ENCODE measurements around the gene TYW1. TPM values are rescaled to one million over a fixed set of nuclear protein-coding genes. Genes with fewer than 3 reads are reported as not detected.
"Not testable (repeated sequence)": the region's sequence is repeated elsewhere in the genome, so short reads cannot be mapped to it uniquely, and the experiment has no call there.

The TYW1 gene
- total RNA-seq, 1 donor from 2014 or later = 26.1 TPM

DNA sequence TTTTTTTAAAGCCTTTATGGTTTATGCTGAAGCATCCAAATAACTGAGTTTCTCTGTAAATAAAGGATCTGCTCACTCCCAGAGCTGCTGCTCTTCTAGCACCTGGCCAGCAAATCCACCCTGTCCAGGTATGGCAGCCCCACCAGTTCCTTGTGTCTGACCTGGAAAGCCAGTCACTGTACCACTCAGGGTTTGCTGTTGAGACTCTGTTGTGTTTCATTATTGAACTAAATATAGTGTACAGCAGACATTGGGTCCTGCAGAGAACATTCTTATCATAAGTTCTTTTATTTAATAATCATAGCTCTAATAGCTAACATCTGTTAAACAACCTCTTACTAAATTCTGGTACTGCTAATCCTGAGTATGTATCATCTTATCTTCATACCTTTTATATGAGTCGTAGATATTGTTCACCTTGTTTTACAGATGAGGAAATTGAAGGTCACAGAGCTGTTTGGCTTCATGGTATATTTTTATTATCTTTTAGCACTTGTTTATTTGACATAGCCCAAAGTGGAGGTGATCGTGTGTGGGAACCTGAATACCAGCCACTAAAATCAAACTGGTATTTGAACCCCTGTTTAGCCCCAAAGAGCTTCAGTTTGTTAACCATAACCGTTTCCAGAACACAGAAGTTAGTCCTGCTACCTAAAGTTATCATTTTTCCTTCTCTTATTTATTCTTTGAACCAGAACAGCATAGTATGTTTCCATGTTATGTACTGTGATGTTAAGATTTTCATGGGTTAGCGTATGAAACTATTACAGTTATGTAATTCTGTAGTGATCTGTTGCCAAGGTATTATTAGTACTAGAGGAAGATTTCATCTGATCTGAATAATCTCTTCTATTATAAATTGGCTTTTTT lies 139.2 kb downstream of the TYW1 start:
- H3K4me1 Mint-ChIP-seq; POLR2A ChIA-PET; CTCF ChIA-PET; H3K27ac Mint-ChIP-seq; ATAC-seq (ENCODE audit: low read depth); H3K9me3 Mint-ChIP-seq; DNase-seq; intact Hi-C loops (cut with micrococcal nuclease); H3K27me3 Mint-ChIP-seq; H3K4me3 Mint-ChIP-seq: not testable (repeated sequence)
- peaks cover 16% of the 10 kb centered on the region for H3K36me3 Mint-ChIP-seq (ENCODE audit: low read depth)

DNA sequence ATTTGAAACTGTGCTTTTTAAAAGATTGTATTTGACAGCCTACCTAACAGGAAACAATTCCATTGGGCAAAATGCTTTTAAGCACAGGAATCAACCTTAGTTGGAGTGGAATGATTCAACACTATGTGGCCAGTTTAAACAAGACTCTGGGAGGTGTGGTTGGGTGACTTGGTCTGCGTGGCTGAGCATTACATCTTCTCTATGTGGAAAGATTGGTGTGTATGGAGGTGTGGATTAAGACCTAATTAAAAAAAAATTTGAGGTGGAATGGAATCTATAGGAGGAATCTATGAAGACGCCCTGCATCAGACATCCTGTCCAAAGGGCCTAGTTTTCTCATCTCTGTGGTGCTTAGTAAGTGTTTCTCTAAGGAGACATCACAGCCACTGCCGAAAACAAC lies 140.9 kb downstream of the TYW1 start:
- H3K27ac Mint-ChIP-seq; H3K4me3 Mint-ChIP-seq; CTCF ChIA-PET; intact Hi-C loops (cut with micrococcal nuclease); H3K4me1 Mint-ChIP-seq; POLR2A ChIA-PET; H3K9me3 Mint-ChIP-seq; ATAC-seq (ENCODE audit: low read depth); H3K27me3 Mint-ChIP-seq; DNase-seq: not testable (repeated sequence)
- peaks cover 16% of the 10 kb centered on the region for H3K36me3 Mint-ChIP-seq (ENCODE audit: low read depth)

DNA sequence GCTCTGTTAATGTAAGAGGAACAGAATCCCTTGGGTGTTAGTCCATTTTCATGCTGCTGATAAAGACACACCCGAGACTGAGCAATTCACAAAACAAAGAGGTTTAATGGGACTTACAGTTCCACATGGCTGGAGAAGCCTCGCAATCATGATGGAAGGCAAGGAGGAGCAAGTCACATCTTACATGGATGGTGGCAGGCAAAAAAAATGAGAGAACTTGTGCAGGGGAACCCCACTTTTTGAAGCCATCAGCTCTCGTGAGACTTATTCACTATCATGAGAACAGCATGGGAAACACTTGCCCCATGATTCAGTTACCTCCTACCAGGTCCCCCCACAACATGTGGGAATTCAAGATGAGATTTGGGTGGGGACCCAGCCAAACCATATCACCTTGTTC lies 143.2 kb downstream of the TYW1 start:
- CTCF ChIA-PET; H3K9me3 Mint-ChIP-seq; intact Hi-C loops (cut with micrococcal nuclease); POLR2A ChIA-PET; H3K4me1 Mint-ChIP-seq; H3K27me3 Mint-ChIP-seq; H3K27ac Mint-ChIP-seq; ATAC-seq (ENCODE audit: low read depth); H3K4me3 Mint-ChIP-seq; DNase-seq: not testable (repeated sequence)
- peaks cover 12% of the 10 kb centered on the region for H3K36me3 Mint-ChIP-seq (ENCODE audit: low read depth)

DNA sequence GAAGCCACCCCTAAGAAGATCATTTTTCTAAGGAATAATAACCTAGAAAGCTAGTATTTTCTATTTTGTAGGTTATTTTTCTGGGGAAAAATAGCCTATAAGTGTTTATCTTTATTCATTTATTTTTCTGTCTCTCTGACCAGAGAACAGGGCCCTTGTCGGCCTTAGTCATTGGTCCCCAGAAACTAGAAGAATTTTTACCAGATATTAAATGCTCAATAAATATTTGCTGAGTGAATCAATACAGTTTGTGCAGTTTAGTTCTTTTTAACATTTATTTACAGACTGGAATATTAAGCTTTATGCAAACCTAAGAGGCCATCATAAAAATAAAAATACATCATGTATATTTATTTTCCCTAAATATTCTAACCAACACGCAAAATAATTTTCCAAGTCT lies 144.4 kb downstream of the TYW1 start:
- POLR2A ChIA-PET; H3K27ac Mint-ChIP-seq; intact Hi-C loops (cut with micrococcal nuclease); H3K27me3 Mint-ChIP-seq; H3K9me3 Mint-ChIP-seq; H3K4me1 Mint-ChIP-seq; ATAC-seq (ENCODE audit: low read depth); H3K4me3 Mint-ChIP-seq; DNase-seq; CTCF ChIA-PET: not testable (repeated sequence)
- H3K36me3 Mint-ChIP-seq (ENCODE audit: low read depth) = peaks cover 11% of the 10 kb centered on the region

DNA sequence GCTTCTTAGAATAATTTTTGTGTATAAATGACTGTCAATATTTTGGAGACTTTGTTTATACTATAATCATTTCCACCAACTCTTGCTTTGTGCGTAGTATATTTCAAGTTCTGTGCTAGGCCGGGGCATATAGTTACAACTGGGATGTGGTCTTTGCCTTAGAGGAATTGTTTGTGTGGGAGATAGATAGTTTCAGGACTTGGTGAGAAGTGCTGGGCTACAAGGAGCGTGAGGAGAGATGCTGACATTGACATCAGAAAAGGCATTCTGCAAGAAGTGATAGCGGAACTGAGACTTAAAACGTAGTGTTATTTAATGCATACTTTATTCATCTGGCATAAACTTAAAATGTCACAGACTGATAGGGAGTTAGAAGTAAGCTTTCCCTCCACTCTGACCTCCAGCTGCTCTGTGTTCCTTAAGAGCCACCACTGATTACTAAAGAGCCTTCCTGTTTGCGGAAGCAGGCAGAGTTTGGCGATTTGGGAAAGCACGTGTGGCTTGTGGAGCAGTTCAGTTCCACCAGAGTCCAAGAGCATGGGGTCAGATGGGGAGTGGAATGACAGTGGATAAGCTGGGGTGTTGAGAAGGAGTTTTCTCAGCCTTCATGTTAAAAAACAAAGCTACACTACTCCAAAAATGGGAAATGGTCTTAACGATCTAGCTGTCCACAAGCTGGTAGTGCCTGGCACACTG lies 146.6 kb downstream of the TYW1 start:
- H3K27ac Mint-ChIP-seq; H3K4me1 Mint-ChIP-seq; H3K9me3 Mint-ChIP-seq; DNase-seq; CTCF ChIA-PET; ATAC-seq (ENCODE audit: low read depth); H3K4me3 Mint-ChIP-seq; intact Hi-C loops (cut with micrococcal nuclease); H3K27me3 Mint-ChIP-seq: not testable (repeated sequence)
- H3K36me3 Mint-ChIP-seq (ENCODE audit: low read depth) = peaks cover 22% of the 10 kb centered on the region
- POLR2A ChIA-PET = interaction anchor here (0.7 kb wide), 1 partner anchor 131 kb away, joined by 3 read pairs; no protein-coding TSS in a partner anchor

DNA sequence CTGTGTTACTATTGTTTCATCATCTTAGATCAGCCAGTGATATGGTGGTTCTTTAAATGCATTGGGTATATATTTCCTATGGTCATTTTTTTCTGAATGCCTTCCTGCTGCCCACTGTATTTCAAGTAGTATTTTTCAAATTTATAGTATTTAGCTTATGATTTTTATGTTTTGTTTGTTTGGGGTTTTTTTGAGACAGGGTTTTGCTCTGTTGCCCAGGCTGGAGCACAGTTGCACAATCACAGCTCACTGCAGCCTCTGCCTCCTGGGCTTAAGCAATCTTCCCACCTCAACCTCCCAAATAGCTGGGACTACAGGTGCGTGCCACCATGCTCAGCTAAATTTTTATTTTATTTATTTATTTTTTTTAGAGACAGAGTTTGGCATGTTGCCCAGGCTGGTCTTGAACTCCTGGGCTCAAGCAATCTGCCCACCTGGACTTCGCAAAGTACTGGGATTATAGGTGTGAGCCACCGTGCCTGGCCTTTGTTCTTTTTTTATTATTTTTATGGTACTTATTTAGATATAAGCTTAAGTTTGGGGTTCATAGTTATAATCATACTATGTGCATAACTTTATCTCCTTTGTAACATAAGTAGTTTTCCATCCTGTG lies 149.1 kb downstream of the TYW1 start:
- intact Hi-C loops (cut with micrococcal nuclease); POLR2A ChIA-PET; H3K4me1 Mint-ChIP-seq; ATAC-seq (ENCODE audit: low read depth); CTCF ChIA-PET; H3K27ac Mint-ChIP-seq; H3K27me3 Mint-ChIP-seq; H3K4me3 Mint-ChIP-seq; H3K9me3 Mint-ChIP-seq; DNase-seq: not testable (repeated sequence)
- H3K36me3 Mint-ChIP-seq (ENCODE audit: low read depth) = peaks cover 16% of the 10 kb centered on the region

DNA sequence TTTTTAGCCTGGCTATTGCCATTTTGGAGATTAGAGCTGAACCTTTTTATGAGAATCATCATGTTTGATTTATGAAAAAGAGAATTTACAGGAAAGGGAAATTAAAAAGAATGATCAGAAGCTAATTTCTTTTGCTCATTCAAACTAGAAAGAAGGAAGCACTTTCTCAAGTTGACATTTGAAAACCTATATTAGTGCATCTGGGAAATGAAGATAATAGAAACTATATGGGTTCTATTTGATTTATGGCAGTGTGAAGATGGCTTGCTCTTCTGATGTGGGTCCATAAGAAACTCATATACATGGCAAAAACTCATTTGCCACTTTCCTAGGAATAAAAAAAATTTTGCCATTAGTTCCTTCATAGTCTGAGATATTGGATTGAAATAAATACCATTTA lies 152.5 kb downstream of the TYW1 start:
- POLR2A ChIA-PET; ATAC-seq (ENCODE audit: low read depth); CTCF ChIA-PET; H3K27ac Mint-ChIP-seq; intact Hi-C loops (cut with micrococcal nuclease); H3K27me3 Mint-ChIP-seq; H3K4me1 Mint-ChIP-seq; H3K4me3 Mint-ChIP-seq; DNase-seq; H3K9me3 Mint-ChIP-seq: not testable (repeated sequence)
- peaks cover 23% of the 10 kb centered on the region for H3K36me3 Mint-ChIP-seq (ENCODE audit: low read depth)

DNA sequence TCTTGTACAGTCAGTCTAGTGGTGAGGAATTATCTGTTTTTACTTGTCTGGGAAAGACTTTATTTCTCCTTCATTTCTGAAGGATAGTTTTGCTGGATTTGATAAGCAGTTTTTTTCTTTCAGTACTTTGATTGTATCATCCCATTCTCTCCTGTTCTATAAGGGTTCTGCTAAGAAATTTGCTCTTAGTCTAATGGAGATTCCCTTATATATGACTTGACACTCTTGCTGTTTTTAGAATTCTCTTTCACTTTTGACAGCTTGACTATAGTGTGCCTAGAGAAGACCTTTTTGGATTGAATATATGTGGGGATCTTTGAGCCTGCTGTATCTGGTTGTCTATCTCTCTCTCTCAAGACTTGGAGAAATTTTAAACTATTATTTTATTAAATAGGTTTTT lies 157.7 kb downstream of the TYW1 start:
- POLR2A ChIA-PET; intact Hi-C loops (cut with micrococcal nuclease); ATAC-seq (ENCODE audit: low read depth); H3K4me3 Mint-ChIP-seq; DNase-seq; CTCF ChIA-PET; H3K4me1 Mint-ChIP-seq; H3K27me3 Mint-ChIP-seq; H3K9me3 Mint-ChIP-seq; H3K27ac Mint-ChIP-seq: not testable (repeated sequence)
- peaks cover 34% of the 10 kb centered on the region for H3K36me3 Mint-ChIP-seq (ENCODE audit: low read depth)

DNA sequence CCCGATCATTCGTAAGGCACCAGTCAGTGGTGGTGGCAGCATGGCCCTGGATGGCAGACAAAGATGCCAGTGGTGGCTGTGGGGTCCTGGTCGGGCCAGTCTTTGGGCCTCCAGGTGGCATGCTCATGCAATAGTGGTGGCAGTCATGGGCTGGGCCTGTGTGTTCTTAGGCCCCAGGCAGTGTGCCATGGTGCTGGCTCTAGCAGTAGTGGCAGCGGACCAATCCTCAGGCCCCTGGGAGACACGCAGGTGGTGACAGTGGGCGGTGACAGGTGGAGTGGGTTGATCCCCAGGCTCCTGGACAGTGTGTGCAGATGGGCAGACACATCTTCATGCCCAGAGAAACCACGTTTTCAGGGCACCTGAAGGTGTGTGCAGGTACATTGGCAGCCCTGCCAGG lies 159.4 kb downstream of the TYW1 start:
- peaks cover 34% of the 10 kb centered on the region for H3K36me3 Mint-ChIP-seq (ENCODE audit: low read depth)
- H3K27me3 Mint-ChIP-seq; POLR2A ChIA-PET; H3K27ac Mint-ChIP-seq; H3K9me3 Mint-ChIP-seq; DNase-seq; ATAC-seq (ENCODE audit: low read depth); CTCF ChIA-PET; H3K4me1 Mint-ChIP-seq; H3K4me3 Mint-ChIP-seq; intact Hi-C loops (cut with micrococcal nuclease): not testable (repeated sequence)

DNA sequence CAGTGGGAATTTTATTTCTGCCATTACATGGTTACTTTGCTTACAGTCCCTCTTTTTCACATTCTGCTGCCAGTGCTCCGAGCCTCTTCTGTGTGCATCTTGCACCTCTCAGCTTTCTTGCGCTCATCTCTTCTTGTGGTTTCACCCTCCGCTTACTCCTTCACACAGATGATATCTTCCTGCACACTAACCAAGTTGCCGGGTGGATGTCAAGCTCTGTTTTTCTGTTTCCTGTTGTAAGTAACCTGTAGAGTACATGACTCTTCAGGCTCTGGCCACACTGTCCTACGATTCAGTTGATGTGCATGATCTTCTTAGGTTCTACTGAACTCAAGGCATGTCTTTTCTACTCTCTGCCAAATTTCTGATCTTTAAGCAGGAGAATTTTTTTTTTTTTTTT lies 166.7 kb downstream of the TYW1 start:
- H3K4me1 Mint-ChIP-seq; H3K27ac Mint-ChIP-seq; H3K27me3 Mint-ChIP-seq; ATAC-seq (ENCODE audit: low read depth); intact Hi-C loops (cut with micrococcal nuclease); CTCF ChIA-PET; DNase-seq; H3K36me3 Mint-ChIP-seq (ENCODE audit: low read depth); H3K4me3 Mint-ChIP-seq; POLR2A ChIA-PET; H3K9me3 Mint-ChIP-seq: not testable (repeated sequence)

DNA sequence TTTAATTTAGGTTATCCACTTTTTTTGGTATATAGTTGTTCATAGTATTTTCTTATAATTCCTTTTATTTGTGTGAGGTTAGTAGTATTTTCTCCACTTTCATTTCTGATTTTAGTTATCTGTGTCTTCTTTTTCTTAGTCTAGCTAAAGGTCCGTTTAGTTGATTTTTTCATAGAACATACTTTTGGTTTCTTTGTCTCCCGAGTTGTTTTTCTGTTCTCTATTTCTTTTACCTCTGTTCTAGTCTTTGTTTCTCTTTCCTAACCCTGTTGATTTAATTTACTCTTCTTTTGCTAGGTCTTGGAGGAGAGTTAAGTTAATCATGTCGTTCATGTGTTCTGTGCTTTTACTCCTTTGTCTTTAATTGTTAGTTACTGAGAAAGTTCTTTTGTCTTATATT lies 174.5 kb downstream of the TYW1 start:
- intact Hi-C loops (cut with micrococcal nuclease); CTCF ChIA-PET: not testable (repeated sequence)

DNA sequence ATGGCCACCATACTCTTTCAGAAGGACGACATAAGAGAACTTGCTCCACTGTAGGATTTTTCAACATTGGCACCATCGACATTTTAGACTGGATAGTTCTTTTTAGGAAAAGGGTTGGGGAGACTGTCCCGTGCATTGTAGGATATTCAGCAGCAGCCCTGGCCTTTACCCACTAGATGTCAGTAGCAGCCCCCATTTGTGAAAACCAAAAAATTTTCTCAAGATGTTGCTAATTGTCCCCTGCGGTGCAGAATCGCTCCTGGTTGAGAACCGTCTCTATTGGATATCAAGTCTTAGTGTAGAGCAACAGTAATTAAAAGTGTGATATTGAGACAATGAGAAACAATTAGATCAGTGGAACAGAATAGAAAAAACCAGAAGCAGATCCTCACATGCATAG lies 180.1 kb downstream of the TYW1 start:
- intact Hi-C loops (cut with micrococcal nuclease); POLR2A ChIA-PET; ATAC-seq (ENCODE audit: low read depth); H3K27me3 Mint-ChIP-seq; H3K27ac Mint-ChIP-seq; CTCF ChIA-PET; H3K4me1 Mint-ChIP-seq; H3K9me3 Mint-ChIP-seq; H3K4me3 Mint-ChIP-seq; DNase-seq; H3K36me3 Mint-ChIP-seq (ENCODE audit: low read depth): not testable (repeated sequence)

More for the DNA sequence above, 174.5 kb downstream of the TYW1 start:
- ATAC-seq (ENCODE audit: low read depth); H3K9me3 Mint-ChIP-seq; H3K4me1 Mint-ChIP-seq; H3K27ac Mint-ChIP-seq; H3K27me3 Mint-ChIP-seq; DNase-seq; POLR2A ChIA-PET; H3K4me3 Mint-ChIP-seq; H3K36me3 Mint-ChIP-seq (ENCODE audit: low read depth): not testable (repeated sequence)
